Measurements from ENCODE around the gene SLC16A1. TPM values are rescaled to one million over a fixed set of nuclear protein-coding genes. Genes with fewer than 3 reads are reported as not detected.

SLC16A1 gene
- total and polyA plus RNA-seq, 4 donors: 28.3 to 87.3 (median 34.5) TPM

DNA sequence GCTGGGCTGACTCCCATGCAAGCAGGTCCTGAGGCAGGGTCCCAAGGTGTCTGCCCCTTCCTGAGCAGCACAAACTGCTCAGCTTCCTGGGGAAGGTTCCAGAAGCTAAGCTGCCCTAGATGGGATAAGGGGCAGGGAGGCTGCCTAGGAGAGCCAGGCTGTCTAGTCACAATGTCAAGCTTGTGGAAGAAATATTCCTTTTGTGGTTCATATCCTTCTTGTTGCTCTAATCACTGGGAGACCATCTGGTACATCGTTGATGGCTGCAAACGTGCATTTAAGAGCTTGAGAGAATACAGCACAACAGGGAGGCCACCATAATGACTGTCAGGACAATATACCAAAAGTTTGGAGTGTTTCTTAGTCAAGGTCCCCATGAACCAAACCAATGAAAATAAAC, 67.4 kb downstream of the SLC16A1 start:
- no peak overlapping the region for H3K4me3 ChIP-seq (ENCODE audit: low read depth in 1 of 3, low read length in 3 of 3)
- H3K4me1 ChIP-seq (ENCODE audit: control insufficient read depth in 4 of 4, insufficient read depth in 4 of 4, low read length in 3 of 4): no peaks in the 10 kb centered on the region
- no peaks in the 10 kb centered on the region for H3K36me3 ChIP-seq (ENCODE audit: control insufficient read depth in 4 of 4, insufficient read depth in 3 of 4, low read depth in 1 of 4, low read length in 3 of 4)
- H3K27ac ChIP-seq (ENCODE audit: low read depth in 1 of 2, low read length in 2 of 2): no peak overlapping the region
- H3K9ac ChIP-seq (ENCODE audit: low read depth in 1 of 2, low read length in 2 of 2): no peak overlapping the region
- DNase-seq (ENCODE audit: low spot score): no peak
- H3K9me3 ChIP-seq (ENCODE audit: control insufficient read depth in 4 of 4, low read length in 3 of 4): peaks cover 0 to 4% (median under 1%) of the 10 kb centered on the region in 4 donors
- 80% methylated on average over 2 of the region's 2 CpGs for WGBS
- no peak for TF ChIP-seq YY1 (IDR thresholded peaks at IDR 0.05)
- no peak for TF ChIP-seq EGR1 (IDR thresholded peaks at IDR 0.05; ENCODE audit: low read depth in 2 of 2)
- TF ChIP-seq FOXA2 (IDR thresholded peaks at IDR 0.05): no peak
- no peak for TF ChIP-seq JUND (IDR thresholded peaks at IDR 0.05)
- TF ChIP-seq FOXA1 (IDR thresholded peaks at IDR 0.05): no peak
- no peak for TF ChIP-seq GABPA (IDR thresholded peaks at IDR 0.05 in 1 of 2, conservative IDR thresholded peaks at IDR 0.05 in 1 of 2)
- no peak for TF ChIP-seq HNF4G (IDR thresholded peaks at IDR 0.05)
- TF ChIP-seq, protein P1, sequence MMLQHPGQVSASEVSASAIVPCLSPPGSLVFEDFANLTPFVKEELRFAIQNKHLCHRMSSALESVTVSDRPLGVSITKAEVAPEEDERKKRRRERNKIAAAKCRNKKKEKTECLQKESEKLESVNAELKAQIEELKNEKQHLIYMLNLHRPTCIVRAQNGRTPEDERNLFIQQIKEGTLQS (IDR thresholded peaks at IDR 0.05): no peak
- no peak for TF ChIP-seq SP1 (IDR thresholded peaks at IDR 0.05)
- no peak for TF ChIP-seq NR2F2 (IDR thresholded peaks at IDR 0.05)
- no peak for TF ChIP-seq RAD21 (IDR thresholded peaks at IDR 0.05)
- no peak for TF ChIP-seq HNF4A (conservative IDR thresholded peaks at IDR 0.05)
- no peak for TF ChIP-seq MAX (IDR thresholded peaks at IDR 0.05)
- no peak for TF ChIP-seq TAF1 (conservative IDR thresholded peaks at IDR 0.05)
- no peak for TF ChIP-seq RXRA (IDR thresholded peaks at IDR 0.05)
- no peak for TF ChIP-seq CTCF (IDR thresholded peaks at IDR 0.05; ENCODE audit: low read depth, low read length, missing input control)
- no peaks in the 10 kb centered on the region for H3K27me3 ChIP-seq (ENCODE audit: control insufficient read depth in 4 of 4, insufficient read depth in 4 of 4, low read length in 3 of 4)

DNA sequence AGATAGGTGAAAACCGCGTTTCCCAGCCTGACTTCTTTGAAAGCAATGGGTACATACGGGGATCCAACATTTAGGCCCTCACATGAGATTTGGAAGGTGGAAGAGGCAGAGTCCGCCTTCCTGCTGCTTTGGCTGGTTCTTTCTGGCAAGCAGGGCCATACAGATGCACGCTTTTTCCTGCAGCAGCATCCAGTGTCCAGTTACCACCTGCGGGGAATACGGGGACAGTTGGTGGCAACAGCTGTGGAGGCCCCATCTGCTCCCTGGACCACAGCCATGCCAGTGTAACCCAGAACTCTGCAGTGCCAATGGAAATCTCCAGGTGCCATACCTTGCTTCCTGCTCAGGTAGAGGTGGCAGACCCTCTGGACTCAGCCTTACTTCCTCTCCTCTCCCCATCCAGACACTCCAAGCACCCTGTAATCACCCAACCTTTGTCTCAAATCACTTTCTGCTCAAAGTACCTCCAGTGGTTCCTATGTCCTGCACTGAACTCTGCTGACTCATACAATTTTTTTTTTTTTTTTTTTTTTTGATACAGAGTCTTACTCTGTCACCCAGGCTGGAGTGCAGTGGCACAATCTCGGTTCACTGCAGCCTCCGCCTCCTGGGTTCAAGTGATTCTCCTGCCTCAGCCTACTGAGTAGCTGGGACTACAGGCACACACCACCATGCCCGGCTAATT, 68.3 kb downstream of the SLC16A1 start:
- no peaks in the 10 kb centered on the region for H3K27me3 ChIP-seq (ENCODE audit: control insufficient read depth in 4 of 4, insufficient read depth in 4 of 4, low read length in 3 of 4)
- H3K9me3 ChIP-seq (ENCODE audit: control insufficient read depth in 4 of 4, low read length in 3 of 4): no peaks in the 10 kb centered on the region
- H3K27ac ChIP-seq (ENCODE audit: low read depth in 1 of 2, low read length in 2 of 2): no peak overlapping the region
- TF ChIP-seq CTCF (IDR thresholded peaks at IDR 0.05; ENCODE audit: low read depth, low read length, missing input control) (no peak), HNF4A (conservative IDR thresholded peaks at IDR 0.05) (no peak), FOXA2 (IDR thresholded peaks at IDR 0.05) (no peak), NR2F2 (IDR thresholded peaks at IDR 0.05) (no peak), RXRA (IDR thresholded peaks at IDR 0.05) (no peak), SP1 (IDR thresholded peaks at IDR 0.05) (no peak), EGR1 (IDR thresholded peaks at IDR 0.05; ENCODE audit: low read depth in 2 of 2) (no peak), GABPA (IDR thresholded peaks at IDR 0.05 in 1 of 2, conservative IDR thresholded peaks at IDR 0.05 in 1 of 2) (no peak), FOXA1 (IDR thresholded peaks at IDR 0.05) (no peak), YY1 (IDR thresholded peaks at IDR 0.05) (no peak), RAD21 (IDR thresholded peaks at IDR 0.05) (no peak), JUND (IDR thresholded peaks at IDR 0.05) (no peak), MAX (IDR thresholded peaks at IDR 0.05) (no peak)
- TF ChIP-seq, protein P1 (IDR thresholded peaks at IDR 0.05): no peak
- TF ChIP-seq, protein P2, sequence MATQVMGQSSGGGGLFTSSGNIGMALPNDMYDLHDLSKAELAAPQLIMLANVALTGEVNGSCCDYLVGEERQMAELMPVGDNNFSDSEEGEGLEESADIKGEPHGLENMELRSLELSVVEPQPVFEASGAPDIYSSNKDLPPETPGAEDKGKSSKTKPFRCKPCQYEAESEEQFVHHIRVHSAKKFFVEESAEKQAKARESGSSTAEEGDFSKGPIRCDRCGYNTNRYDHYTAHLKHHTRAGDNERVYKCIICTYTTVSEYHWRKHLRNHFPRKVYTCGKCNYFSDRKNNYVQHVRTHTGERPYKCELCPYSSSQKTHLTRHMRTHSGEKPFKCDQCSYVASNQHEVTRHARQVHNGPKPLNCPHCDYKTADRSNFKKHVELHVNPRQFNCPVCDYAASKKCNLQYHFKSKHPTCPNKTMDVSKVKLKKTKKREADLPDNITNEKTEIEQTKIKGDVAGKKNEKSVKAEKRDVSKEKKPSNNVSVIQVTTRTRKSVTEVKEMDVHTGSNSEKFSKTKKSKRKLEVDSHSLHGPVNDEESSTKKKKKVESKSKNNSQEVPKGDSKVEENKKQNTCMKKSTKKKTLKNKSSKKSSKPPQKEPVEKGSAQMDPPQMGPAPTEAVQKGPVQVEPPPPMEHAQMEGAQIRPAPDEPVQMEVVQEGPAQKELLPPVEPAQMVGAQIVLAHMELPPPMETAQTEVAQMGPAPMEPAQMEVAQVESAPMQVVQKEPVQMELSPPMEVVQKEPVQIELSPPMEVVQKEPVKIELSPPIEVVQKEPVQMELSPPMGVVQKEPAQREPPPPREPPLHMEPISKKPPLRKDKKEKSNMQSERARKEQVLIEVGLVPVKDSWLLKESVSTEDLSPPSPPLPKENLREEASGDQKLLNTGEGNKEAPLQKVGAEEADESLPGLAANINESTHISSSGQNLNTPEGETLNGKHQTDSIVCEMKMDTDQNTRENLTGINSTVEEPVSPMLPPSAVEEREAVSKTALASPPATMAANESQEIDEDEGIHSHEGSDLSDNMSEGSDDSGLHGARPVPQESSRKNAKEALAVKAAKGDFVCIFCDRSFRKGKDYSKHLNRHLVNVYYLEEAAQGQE (IDR thresholded peaks at IDR 0.05): no peak
- TF ChIP-seq, protein P3, sequence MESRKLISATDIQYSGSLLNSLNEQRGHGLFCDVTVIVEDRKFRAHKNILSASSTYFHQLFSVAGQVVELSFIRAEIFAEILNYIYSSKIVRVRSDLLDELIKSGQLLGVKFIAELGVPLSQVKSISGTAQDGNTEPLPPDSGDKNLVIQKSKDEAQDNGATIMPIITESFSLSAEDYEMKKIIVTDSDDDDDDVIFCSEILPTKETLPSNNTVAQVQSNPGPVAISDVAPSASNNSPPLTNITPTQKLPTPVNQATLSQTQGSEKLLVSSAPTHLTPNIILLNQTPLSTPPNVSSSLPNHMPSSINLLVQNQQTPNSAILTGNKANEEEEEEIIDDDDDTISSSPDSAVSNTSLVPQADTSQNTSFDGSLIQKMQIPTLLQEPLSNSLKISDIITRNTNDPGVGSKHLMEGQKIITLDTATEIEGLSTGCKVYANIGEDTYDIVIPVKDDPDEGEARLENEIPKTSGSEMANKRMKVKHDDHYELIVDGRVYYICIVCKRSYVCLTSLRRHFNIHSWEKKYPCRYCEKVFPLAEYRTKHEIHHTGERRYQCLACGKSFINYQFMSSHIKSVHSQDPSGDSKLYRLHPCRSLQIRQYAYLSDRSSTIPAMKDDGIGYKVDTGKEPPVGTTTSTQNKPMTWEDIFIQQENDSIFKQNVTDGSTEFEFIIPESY (IDR thresholded peaks at IDR 0.05): no peak
- H3K4me3 ChIP-seq (ENCODE audit: low read depth in 1 of 3, low read length in 3 of 3): no peak overlapping the region
- H3K4me1 ChIP-seq (ENCODE audit: control insufficient read depth in 4 of 4, insufficient read depth in 4 of 4, low read length in 3 of 4): no peaks in the 10 kb centered on the region
- no peak for DNase-seq (ENCODE audit: low spot score)
- H3K36me3 ChIP-seq (ENCODE audit: control insufficient read depth in 4 of 4, insufficient read depth in 3 of 4, low read depth in 1 of 4, low read length in 3 of 4): no peaks in the 10 kb centered on the region
- H3K9ac ChIP-seq (ENCODE audit: low read depth in 1 of 2, low read length in 2 of 2): no peak overlapping the region
- WGBS: 92% methylated on average over 10 of the region's 10 CpGs
